DLD1 (cell line): ENCODE results near the gene SRA1.
"Not testable (repeated sequence)": the region's sequence is repeated elsewhere in the genome, so short reads cannot be mapped to it uniquely, and the experiment has no call there.

ENCODE experiments used
- in situ Hi-C: cut with HindIII; loops from 2 replicates; pipeline ENCODE4 v1.10.0; 2017; ENCODE audit warnings: low sequenced_read_pairs

The SRA1 gene

DNA sequence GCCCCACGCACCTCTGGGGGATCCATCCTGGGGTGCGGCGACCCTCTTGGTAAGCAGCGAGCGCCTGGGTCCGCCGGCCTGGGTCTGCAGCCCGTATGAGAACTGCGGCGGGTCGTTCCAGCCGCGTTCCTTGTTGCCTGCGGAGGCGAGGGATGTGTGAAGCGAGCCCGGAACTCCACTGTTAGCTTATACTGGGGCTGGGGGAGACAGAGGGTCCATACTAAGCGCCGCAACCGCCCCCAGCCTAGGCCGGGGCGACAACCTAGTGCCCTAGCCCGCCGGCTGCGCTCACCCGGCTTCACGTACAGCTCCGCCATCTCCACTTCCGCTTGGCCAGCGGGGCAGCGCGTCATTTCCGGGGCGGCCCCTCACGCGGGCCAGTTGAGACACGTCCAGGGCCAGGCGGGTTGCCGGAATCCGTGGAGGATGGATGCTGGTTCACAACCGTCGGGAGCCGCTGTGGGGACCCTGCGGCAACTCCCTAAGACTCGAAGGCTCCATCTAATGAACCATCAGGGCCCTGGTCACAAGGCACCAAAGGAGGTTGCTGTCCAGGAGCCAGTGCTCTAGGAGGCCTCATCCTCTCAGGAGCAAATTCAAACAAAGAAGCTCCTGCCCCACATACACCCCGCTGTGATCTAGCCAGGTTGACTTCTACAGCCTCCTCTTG is at the start of gene SRA1:
SRA1 (minus strand) TSS at position 338 of the 670 bp plus-strand sequence; CDS start at position 317, 21 bp downstream.
- in situ Hi-C loops: no loop called here

DNA sequence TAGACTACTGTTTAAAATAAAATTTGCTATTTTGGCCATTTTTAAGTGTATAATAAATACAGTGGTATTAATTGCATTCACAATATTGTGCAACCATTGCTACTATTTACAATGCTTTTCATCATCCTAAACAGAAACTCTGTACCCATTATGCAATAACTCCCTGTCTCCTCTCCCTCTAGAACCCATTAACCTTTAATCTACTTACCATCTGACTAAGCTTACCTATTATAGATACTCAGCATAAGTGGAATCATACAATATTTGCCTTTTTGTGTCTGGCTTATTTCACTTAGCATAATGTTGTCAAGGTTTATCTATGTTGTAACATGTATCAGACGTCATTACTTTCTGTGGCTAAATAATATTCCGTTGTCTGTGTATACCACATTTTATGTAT is 49.8 kb upstream of the SRA1 start:
- in situ Hi-C loops: no loop called here

DNA sequence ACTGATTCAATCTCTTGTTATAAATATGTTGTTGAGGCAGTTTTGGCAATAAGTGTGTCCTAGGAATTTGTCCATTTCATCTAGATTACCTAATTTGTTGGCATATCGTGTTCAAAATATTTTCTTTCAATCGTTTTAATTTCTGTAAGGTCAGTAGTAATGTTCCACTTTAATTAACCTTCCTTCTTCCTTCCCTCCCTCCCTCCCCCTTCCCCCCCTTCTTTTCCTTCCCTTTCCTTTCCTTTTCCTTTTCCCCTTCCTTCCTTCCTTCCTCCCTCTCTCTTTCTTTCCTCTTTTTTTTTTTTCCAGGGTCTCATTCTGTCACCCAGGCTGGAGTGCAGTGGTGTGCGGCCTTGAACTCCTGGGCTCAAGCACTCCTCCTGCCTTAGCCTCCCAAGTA is 48.6 kb upstream of the SRA1 start:
- in situ Hi-C loops: no loop called here

DNA sequence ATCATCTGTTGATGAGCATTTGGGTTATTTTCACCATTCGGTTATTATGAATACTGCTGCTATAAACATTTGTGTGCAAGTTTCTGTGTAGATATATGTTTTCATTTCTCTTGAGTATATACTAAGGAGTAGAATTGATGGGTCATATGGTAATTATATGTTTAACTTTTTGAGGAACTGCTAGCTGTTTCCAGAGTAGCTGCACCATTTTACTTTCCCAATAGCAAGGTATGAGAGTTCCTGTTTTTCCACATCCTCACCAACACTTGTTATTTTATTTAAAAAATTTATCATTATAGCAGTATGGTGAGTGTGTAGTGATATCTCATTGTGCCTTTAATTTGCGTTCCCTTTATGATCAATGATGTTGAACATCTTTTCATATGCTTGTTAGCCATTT is 46.5 kb upstream of the SRA1 start:
- in situ Hi-C loops: no loop called here

DNA sequence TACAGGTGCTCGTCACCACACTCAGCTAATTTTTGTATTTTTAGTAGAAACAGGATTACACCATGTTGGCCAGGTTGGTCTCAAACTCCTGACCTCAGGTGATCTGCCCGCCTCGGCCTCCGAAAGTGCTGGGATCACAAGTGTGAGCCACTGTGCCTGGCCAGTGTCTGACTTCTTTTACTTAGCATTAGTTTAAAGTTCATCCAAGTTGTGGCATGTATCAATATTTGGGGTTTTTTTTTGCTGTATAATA is 46.1 kb upstream of the SRA1 start:
- in situ Hi-C loops: not testable (repeated sequence)

DNA sequence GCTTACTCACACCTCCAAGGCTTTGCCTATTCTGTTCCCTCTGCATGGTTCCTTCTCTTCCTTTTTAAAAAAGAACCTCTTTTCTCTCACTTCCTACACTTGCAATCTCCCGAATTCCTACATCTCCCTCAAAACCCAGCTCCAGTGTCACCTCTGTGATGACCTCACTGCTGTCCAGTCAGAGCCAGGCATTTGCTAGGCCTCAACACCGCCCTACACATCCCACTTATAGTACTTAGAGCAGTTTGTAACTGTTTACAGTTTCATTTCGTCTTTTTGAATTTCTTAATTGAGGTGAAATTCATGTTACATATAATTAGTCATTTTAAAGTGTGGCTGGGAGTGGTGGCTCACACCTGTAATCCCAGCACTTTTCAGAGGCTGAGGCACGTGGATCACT is 44.9 kb upstream of the SRA1 start:
- in situ Hi-C loops: no loop called here

DNA sequence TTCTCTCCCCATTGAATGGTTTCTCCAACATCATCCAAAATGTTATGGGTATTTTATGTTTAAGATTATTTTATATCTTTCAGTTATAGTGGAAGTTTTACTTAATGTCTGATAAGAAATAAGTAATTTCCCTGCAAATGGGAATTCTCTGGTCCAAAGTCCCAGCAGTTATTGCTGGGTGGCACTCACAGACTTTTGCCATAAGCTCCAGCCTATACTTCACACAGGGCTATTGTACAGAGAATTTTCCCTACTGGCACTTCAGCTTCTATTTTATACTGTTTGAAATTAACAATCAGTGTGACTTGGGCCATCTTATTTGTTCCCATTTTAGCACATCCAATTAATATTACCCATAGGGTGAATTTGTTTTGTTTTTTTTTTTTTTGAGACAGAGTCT is 42.8 kb upstream of the SRA1 start:
- in situ Hi-C loops: no loop called here

DNA sequence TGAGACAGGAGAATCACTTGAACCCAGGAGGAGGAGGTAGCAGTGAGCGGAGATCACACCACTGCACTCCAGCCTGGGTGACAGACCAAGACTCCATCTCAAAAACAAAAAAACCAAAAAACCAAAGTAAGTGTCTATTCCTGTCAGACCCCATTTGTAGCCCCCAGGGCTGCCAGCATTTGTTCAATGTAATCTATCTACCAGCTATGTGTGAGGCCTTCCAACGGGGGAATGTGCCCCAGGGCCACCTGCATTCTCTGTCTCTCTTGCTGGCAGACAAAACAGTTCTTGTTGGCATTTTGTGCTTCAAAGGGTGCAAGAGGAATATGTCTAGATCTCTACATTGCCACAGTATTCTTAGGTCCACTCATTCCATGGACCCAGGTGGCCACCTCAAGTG is 41.6 kb upstream of the SRA1 start:
- in situ Hi-C loops: no loop called here

DNA sequence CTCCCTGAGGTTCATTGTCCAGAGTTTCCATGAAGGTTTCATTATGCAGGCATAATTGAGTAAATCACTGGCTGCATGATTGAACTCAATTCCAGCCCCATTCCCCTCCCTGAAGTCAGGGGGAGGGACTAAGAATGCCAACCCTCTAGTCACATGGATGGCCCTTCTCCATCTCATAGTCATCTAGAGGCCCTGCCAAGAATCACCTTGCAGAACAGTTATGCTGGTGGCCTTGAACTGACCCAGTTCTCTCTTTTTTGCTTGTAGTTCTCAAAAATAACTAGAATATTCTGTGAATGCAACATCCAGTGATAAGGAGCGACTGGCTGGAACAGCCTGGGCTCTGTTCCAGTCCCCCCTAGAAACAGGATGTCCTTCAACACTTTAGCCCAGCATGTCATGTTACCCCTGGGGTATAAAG is 39.1 kb upstream of the SRA1 start:
- in situ Hi-C loops: no loop called here

DNA sequence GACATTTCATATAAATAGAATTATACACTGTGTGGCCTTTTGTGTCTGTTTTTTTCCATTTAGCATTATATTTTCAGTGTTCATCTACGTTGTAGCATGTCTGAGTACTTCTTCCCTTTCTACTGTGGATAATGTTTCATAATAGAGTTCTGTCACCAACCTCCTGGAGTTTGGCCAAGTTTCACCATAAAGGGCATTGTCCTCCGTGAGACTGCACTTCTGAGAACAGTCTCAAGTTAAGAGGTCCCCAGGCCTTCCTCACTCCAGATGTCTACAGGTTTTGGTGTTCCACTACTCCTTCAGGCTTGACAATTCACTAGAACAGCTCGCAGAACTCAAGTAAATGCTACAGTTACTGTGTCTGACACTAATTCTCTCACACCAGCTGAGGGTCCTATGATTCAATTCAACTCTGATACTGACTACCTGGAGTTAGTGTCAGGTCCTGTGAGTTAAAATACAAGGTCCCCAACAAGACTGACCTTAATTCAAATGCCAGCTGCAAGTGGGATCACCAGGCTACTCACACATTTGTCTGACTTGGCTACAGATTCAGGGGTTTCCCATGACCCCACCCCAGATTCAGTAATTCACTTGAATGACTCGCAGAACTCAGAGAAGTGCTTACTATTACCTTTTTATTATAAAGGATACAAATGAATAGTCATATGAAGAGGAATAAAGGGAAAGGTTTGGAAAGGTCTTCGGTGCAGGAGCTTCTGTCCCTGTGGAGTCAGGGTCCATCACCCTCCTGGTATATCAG is 38.4 kb upstream of the SRA1 start:
- in situ Hi-C loops: no loop called here

DNA sequence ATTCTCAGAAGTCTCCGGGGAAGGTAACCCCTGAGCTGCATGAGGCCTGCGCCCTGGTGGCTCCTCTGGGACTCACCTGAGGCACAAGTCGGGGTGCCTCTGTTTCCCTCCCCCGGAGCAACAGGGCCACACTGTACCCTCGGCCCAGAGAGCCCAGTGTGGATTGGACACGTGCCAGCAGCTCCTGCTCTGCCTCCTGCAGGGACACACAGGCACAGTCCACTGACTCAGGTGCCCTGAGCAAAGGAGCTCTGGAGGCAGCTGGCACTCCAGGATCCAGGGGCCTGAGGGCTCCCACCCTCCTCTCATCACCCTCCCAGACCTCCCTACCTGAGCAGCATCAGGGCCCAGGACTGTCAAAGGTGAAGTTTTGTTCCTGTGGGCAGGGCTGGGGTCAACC is 36.9 kb upstream of the SRA1 start:
- in situ Hi-C loops: no loop called here

DNA sequence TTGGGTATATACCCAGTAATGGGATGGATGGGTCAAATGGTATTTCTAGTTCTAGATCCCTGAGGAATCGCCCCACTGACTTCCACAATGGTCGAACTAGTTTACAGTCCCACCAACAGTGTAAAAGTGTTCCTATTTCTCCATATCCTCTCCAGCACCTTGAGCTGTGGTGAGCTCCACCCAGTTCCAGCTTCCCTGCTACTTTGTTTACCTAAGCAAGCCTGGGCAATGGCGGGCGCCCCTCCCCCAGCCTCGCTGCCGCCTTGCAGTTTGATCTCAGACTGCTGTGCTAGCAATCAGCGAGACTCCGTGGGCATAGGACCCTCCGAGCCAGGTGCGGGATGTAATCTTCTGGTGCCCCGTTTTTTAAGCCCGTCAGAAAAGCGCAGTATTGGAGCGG is 35.8 kb upstream of the SRA1 start:
- in situ Hi-C loops: not testable (repeated sequence)

DNA sequence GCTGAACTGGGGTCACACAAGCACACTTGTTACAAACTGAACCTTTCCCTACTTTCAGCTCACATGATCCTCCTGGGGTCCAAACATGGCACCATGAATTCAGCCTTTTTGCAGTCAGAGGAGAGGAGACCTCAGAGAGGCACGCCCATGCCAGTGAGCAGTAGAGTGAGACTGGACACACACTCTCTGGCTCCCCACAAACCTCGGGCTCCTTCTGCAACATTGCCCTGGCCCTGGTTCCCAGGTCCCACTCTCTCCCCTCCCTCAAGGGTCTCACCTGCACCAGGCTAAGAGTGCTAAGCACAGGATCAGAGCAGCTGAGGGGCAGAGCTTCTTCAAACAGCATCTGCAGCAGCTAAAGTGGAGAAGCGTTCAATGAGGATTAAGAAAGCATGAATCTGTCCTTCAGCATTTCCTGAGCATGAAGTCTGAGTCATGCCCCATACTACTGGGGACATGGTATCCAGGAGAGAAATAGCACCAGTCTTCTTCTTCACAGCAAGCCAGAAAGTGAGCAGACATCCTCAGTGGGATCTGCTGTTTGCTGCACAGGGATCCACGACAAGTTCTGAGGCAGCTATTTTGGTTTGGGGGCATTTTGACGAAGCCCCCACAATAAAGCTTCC is 34.6 kb upstream of the SRA1 start:
- in situ Hi-C loops: no loop called here

DNA sequence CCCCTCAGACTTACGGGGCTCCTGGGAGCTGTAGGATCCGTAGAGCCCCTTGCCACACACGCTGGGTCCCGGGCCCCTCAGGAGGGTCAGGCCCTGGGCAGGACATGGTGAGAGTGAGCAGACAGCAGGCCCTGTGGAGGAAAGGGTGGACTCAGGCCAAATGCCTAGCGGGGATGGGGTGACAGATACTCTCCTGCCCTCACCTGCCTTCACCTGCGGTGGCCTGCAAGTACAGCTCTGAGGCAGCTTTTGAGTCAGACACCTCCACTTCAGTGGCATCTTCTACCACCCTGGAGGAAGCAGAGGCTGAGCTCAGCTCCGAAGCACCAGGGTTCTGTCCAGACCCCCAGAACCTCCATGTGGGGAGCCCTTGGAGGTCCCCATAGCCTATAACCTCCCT is 33.6 kb upstream of the SRA1 start:
- in situ Hi-C loops: no loop called here

DNA sequence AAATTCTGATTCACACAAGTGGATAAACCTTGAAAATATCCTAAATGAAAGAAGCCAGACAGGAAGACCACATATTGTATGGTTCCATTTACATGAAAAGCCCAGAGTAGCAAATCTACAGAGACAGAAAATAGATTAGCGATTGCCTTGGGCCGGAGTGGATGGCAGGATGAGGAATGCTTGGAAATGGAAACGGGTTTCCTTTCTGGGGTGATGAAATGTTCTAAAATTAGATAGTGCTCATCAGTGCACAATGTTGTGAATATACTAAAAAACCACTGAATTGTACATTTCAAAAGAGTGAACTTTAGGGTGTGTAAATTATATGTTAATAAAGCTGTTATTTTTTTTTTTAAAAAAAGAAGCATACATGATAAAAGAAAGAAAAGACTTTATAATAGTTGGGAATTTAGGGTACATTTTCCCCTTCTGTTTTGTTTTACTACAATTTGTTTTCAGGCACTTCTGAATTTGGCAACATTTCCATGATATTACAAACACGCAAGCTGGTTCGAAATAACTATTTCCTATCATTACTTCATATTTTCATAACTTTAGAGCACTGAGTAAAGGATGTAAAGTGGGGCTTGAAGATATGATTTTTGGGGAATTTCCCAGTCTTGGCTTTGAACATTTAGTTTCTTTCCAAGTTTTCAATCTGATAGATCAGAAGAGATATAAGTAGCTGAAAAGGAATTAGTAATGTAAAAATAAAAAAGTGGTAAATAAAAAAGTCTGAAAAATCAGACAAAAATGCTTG is 31.2 kb upstream of the SRA1 start:
- in situ Hi-C loops: no loop called here

DNA sequence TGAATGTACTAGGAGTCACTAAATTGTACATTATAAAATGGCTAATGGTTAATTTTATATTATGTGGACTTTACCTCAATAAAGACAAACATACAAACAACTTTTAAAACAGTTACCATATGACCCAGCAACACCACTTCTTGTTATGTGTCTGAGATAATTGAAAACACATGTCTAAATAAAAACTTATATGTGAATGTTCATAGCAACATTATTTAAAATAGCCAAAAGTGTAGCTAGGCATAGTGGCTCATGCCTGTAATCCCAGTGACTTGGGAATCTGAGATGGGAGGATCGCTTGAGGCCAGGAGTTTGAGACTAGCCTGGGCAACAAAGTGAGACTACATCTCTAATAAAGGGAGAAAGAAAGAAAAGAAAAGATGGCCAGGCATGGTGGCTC is 30.2 kb upstream of the SRA1 start:
- in situ Hi-C loops: no loop called here

DNA sequence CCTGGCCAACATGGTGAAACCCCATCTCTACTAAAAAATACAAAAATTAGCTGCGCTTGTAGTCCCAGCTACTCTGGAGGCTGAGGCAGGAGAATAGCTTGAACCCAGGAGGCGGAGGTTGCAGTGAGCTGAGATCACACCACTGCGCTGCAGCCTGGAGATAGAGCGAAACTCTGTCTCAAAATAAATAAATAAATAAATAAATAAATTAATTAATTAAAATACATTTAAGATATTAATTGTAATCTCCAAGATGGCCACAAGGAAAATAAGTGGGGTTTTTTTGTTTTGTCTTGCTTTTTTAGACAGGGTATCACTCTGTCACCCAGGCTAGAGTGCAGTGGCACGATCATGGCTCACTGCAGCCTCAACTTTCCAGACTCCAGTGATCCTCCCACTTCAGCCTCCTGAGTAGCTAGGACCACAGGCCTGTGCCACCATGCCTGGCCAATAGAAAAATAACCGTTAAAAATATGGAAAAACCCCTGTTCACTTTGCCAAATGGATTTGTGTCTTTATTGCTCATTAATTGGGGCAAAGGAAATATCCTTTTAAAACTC is 22.0 kb upstream of the SRA1 start:
- in situ Hi-C loops: not testable (repeated sequence)

DNA sequence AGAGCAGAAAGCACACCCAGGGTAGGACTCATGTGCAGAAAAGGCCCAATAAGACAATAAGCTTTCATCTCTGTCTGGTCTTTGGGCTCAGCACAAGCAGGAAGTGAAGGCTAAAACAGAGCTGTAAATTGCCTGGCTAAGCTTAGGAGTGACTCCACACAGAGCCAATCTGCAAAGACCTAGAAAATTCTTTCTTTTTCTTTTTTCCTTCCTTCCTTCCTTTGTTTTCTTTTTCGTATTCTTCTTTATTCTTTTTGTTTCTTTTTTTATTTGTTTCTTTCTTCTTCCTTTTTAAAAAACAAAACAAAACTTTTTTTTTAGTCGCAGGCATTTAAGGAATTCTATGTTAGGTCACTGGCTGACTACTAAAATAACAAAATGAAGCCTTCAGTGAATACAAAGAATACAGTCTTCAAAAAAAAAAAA is 19.5 kb upstream of the SRA1 start:
- in situ Hi-C loops: no loop called here

DNA sequence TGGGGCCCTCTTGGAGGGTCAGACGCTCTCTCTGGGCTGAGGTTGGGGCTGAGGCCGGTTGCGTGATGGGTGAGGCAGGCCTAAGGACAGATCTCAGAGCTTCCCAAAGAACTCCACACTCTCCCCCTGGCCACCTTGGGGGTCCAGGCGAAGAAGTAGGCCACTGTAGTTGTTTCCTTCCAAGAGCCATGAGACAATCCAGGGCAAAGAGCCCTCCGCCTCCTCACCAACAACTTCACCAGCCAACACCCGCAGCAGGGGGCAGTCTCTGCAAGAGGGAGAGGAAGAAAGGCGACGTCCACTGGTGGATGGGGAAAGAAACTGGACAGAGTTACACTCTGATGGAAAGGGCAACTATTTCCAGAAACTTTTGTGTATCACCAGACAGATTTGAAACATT is 18.0 kb upstream of the SRA1 start:
- in situ Hi-C loops: no loop called here

DNA sequence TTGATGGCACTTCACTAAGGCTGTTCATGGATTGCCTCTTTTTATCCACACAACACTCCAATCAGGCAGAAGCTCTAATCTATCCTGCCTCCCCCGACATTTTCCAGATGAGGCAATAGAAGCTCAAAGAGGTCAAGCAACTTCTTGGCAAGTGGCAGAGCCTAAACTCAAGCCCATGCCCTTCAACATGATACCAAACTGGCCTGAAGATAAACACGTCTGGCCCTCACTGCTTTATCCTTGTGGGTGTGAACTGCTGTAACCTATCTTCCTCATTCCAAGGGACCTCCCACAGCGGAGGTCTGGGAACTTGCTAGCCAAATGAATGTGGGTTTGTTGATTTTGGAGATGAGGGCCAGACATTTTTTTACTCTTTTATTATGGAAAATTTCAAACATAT is 16.9 kb upstream of the SRA1 start:
- in situ Hi-C loops: no loop called here

DNA sequence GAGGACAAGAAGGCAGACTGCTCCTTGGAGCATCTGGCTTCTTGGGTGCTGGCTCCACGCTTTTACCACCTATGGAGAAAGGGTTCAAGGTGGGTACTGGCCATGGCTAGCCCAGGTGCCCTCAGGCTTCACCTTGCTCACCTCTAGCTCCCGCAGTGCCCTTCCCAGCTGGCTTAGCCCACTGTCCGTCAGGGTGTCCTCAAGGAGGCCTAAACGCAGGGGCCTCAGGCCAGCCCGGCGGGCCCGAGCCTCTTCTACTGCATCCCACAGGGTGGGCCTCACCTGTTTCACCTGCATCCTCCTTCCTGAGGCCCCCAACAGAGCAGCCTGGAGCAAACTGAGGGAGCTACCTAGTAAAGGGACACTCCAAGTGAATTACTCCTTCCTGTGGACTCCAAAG is 16.4 kb upstream of the SRA1 start:
- in situ Hi-C loops: no loop called here
